Gastroesophageal sphincter (tissue), 4 donors: ENCODE measurements around the gene SCARB1. TPM values are rescaled to one million over a fixed set of nuclear protein-coding genes. Genes with fewer than 3 reads are reported as not detected.

Source experiments
- ATAC-seq: fragments of 150-250 bp; one replicate; pipeline ENCODE4 v1.9.1; 2016; ENCODE audit warnings: mild to moderate bottlenecking, moderate library complexity
- H3K27ac ChIP-seq, 4 donors: fragments of 200-600 bp; sonication (generic) in 3 of 4; 1 replicate in 3 of 4; 2 replicates in 1 of 4; pipeline ENCODE4 v1.5.1; 2016 to 2019
- H3K27me3 ChIP-seq: fragments of 200-600 bp; sonication (generic); one replicate; pipeline ENCODE4 v1.5.1; 2019
- H3K36me3 ChIP-seq, 2 donors: fragments of 200-600 bp; sonication (generic); one replicate each; pipeline ENCODE4 v1.5.1; 2019; ENCODE audit warnings: control low read depth in 1 of 2
- H3K4me1 ChIP-seq, 3 donors: fragments of 200-600 bp; sonication (generic); 1 replicate in 2 of 3; 2 replicates in 1 of 3; pipeline ENCODE4 v1.5.1; 2016 to 2019; ENCODE audit warnings: control low read depth in 2 of 3
- H3K4me3 ChIP-seq, 2 donors: fragments of 200-600 bp; sonication (generic); one replicate each; pipeline ENCODE4 v1.5.1; 2019; ENCODE audit warnings: mild to moderate bottlenecking in 1 of 2, moderate library complexity in 1 of 2
- H3K9me3 ChIP-seq, 3 donors: fragments of 200-600 bp; sonication (generic); one replicate each; pipeline ENCODE4 v1.5.1; 2017 to 2019; ENCODE audit warnings: control low read depth in 2 of 3
- EP300 ChIP-seq: sonication (generic); formaldehyde crosslinking; IDR thresholded peaks from one replicate; pipeline ENCODE4 v1.6.1; 2017; ENCODE audit warnings: antibody characterized with exemption, mild to moderate bottlenecking
- POLR2A ChIP-seq, 2 donors: fragments of 450-650 bp; IDR thresholded peaks; one replicate each; pipeline ENCODE4 v1.6.1; 2017; ENCODE audit warnings: antibody characterized with exemption in 2 of 2, mild to moderate bottlenecking in 2 of 2, moderate library complexity in 1 of 2
- POLR2AphosphoS5 ChIP-seq: sonication (generic); formaldehyde crosslinking; IDR thresholded peaks from one replicate; pipeline ENCODE4 v1.6.1; 2017; ENCODE audit warnings: antibody characterized with exemption
- WGBS, 2 donors: methylation state at CpG; one replicate each; pipeline ENCODE4 v1.1.5; 2018; ENCODE audit warnings: low coverage in 1 of 2; 5-methylcytosine and 5-hydroxymethylcytosine counted together
- total RNA-seq, 4 donors: library from RNA; depleted of rRNA; stranded (reverse); fragments of >200 nt; gene quantifications; one replicate each; pipeline ENCODE4 v1.1.0, GENCODE V29; 2016
- TF ChIP-seq, protein P1 (sequence below), 4 experiments: fragments of 200-600 bp in 2 of 4; fragments of 450-650 bp in 2 of 4; sonication (generic) in 1 of 4; IDR thresholded peaks; one replicate each; pipeline ENCODE4 v1.5.1; 2017 to 2019; ENCODE audit warnings: antibody characterized with exemption in 4 of 4, mild to moderate bottlenecking in 2 of 4, moderate library complexity in 2 of 4

Gene SCARB1
- total RNA-seq, 4 donors from 2014 or later = 6.8 to 13.9 (median 11.5) TPM

DNA sequence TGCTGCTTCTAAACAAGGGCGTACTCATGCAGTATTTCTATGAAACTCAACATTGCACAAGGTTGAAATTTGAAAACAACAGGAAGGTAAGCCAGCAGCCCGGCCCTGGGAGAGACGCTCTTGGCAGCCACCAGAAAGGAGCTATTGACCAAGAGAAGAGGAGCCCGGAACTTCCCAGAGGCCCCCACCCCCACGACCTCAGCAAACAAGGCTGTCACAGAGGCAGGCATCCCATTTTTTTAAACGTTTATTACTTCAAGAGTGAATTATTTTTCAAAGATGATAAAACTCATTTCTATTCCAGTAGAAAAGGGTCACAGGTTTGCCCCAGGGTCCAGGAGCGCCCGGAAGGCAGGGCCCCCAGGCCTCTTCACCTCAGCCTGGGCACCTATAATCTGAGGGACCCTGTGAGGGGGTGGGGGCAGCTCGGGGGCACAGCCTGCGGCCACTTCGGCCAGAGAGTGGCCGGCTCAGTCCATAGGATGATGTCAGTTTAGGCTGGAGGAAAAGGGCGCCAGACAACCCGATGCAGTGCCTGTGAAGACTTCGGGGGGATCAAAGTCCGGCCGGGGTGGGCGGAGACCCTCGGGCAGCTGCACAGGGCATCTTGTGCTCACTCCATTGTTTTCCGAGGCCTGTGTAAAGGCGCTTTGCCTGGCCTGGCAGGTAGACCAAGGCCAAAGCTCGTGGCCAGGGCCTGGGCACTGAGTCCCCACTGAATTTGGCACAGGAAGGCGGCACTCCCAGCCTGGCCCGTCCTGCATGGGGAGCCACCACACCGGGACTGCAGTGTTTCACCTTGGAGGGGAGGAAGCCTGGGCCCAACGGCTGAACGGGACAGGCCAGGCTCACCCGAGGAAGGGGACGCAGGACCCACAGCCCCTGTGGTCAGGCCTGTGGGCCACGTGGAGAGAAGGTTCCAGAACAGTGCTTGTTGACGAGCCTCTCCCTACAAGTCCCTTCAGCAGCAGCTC, 86.0 kb downstream of the SCARB1 start:
- ATAC-seq = peak; percentile 46
- H3K27ac ChIP-seq = no peak overlapping the region
- H3K36me3 ChIP-seq = peaks cover 0 to 5% of the 10 kb centered on the region in 2 donors

DNA sequence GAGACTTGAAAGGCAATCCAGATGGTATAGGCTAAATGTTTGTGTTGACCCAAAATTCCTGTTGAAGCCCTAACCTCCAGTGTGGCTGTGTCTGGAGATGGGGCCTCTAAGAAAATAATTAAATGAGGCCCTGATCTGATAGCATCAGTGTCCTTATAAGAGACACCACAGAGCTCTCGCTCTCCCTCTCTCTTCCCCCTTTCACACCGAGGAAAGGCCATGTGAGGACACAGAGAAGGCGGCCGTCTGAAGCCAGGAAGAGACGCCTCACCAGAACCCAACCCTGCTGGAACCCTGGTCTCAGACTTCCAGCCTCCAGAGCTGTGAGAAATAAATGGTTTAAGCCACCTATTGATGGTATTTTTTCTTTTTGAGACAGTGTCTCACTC, 87.5 kb downstream of the SCARB1 start:
- H3K27me3 ChIP-seq = no peaks in the 10 kb centered on the region
- no peak overlapping the region for H3K4me3 ChIP-seq
- H3K9me3 ChIP-seq = no peaks in the 10 kb centered on the region
- peaks cover 0 to 5% of the 10 kb centered on the region in 2 donors for H3K36me3 ChIP-seq
- H3K4me1 ChIP-seq = peaks cover 0 to 30% (median 7%) of the 10 kb centered on the region in 3 donors
- 86 to 97% methylated on average over 4 to 5 of the region's 5 CpGs for WGBS, 2 donors
- no peak for ATAC-seq
- no peak overlapping the region for H3K27ac ChIP-seq
- TF ChIP-seq POLR2A (IDR thresholded peaks at IDR 0.05) (no peak), EP300 (no peak)

More for the DNA sequence above, 86.0 kb downstream of the SCARB1 start:
- Histone ChIP-seq H3K4me1 (peaks cover 0 to 15% (median 0%) of the 10 kb centered on the region in 3 donors), H3K9me3 (no peaks in the 10 kb centered on the region), H3K4me3 (no peak overlapping the region), H3K27me3 (no peaks in the 10 kb centered on the region)
- TF ChIP-seq EP300 = no peak
- TF ChIP-seq POLR2A (IDR thresholded peaks at IDR 0.05) = no peak
- TF ChIP-seq, protein P1, sequence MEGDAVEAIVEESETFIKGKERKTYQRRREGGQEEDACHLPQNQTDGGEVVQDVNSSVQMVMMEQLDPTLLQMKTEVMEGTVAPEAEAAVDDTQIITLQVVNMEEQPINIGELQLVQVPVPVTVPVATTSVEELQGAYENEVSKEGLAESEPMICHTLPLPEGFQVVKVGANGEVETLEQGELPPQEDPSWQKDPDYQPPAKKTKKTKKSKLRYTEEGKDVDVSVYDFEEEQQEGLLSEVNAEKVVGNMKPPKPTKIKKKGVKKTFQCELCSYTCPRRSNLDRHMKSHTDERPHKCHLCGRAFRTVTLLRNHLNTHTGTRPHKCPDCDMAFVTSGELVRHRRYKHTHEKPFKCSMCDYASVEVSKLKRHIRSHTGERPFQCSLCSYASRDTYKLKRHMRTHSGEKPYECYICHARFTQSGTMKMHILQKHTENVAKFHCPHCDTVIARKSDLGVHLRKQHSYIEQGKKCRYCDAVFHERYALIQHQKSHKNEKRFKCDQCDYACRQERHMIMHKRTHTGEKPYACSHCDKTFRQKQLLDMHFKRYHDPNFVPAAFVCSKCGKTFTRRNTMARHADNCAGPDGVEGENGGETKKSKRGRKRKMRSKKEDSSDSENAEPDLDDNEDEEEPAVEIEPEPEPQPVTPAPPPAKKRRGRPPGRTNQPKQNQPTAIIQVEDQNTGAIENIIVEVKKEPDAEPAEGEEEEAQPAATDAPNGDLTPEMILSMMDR (IDR thresholded peaks at IDR 0.05) = no peak
- TF ChIP-seq POLR2AphosphoS5 = no peak
- 54 to 64% methylated on average over 5 to 8 of the region's 31 CpGs for WGBS, 2 donors

DNA sequence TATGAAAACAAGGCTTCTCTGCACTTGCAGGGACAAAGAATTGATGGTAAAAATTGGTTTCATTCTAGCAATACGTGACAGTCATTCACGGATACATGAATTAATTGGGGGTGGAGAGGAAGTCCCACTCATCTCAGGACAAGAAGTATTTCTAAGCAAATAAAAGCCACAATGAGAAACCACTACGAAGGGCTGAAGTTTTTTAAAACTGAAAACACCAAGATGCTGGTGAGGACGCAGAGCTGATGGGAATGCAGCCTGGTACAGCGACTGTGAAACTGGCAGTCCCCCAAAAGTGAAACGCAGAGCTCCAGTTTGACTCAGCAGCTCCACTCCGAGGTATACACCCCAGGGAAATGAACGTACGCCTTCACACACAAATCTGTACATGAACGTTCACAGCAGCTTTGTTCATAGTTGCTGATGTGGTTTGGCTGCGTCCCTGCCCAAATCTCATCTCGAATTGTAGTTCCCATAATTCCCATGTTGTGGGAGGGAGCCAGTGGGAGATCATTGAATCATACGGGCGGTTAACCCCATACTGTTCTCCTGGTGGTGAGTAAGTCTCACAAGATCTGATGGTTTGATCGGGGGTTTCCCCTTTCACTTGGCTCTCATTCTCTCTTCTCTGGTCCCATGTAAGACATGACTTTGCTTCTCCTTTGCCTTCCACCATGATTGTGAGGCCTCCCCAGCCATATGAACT, 89.0 kb downstream of the SCARB1 start:
- peak overlapping the region in 1 of 2 donors; percentile 30 for H3K4me3 ChIP-seq
- no peak for TF ChIP-seq EP300
- TF ChIP-seq, protein P1 (IDR thresholded peaks at IDR 0.05) = peak in 1 of 4 experiments; percentile 10
- TF ChIP-seq POLR2A (IDR thresholded peaks at IDR 0.05) = no peak
- 36 to 44% methylated on average over 6 to 15 of the region's 15 CpGs for WGBS, 2 donors
- H3K36me3 ChIP-seq = peaks cover 0 to 5% of the 10 kb centered on the region in 2 donors
- peaks cover 0 to 30% (median 7%) of the 10 kb centered on the region in 3 donors for H3K4me1 ChIP-seq
- peak; percentile 37 for ATAC-seq
- peak overlapping the region in 2 of 4 donors; percentile 20 to 47 for H3K27ac ChIP-seq
- H3K27me3 ChIP-seq = no peaks in the 10 kb centered on the region
- no peaks in the 10 kb centered on the region for H3K9me3 ChIP-seq

DNA sequence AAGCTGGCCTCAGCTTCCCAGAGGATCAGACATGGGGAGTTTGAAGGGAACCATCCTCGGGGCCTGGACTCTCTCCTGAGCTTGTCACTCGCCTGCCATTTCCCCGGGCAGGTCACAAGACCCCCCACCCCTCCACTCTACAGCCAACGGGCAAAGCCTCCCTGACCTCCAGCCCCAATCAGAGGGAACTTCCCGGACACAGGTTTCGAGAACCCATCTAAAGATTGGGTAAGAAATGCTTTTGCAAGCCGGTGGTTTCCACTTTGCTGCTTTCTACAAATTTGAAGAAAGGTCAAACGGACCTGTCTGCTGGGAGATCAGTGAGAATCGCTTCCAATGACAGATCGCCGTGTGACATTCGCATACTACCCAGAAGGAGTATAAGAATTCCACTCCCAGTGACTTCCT, 89.6 kb downstream of the SCARB1 start:
- 60 to 94% methylated on average over 1 to 4 of the region's 12 CpGs for WGBS, 2 donors
- H3K27ac ChIP-seq = peak overlapping the region in 2 of 4 donors; percentile 20 to 47
- H3K27me3 ChIP-seq = no peaks in the 10 kb centered on the region
- ATAC-seq = no peak
- peaks cover 0 to 30% (median 7%) of the 10 kb centered on the region in 3 donors for H3K4me1 ChIP-seq
- no peaks in the 10 kb centered on the region for H3K9me3 ChIP-seq
- H3K4me3 ChIP-seq = no peak overlapping the region
- H3K36me3 ChIP-seq = peaks cover 0 to 5% of the 10 kb centered on the region in 2 donors
- no peak for TF ChIP-seq POLR2A (IDR thresholded peaks at IDR 0.05)
- TF ChIP-seq, protein P1 (IDR thresholded peaks at IDR 0.05) = no peak
- TF ChIP-seq POLR2AphosphoS5 = no peak
- no peak for TF ChIP-seq EP300
